Skeletal muscle tissue (tissue), 4 donors: Measurements from ENCODE around the gene SOX18. TPM values are rescaled to one million over a fixed set of nuclear protein-coding genes. Genes with fewer than 3 reads are reported as not detected.

Source experiments
- H3K27ac ChIP-seq: one replicate; pipeline ENCODE4 v1.7.0; 2013; ENCODE audit warnings: mild to moderate bottlenecking, low read depth, low read length, inconsistent platforms
- H3K27me3 ChIP-seq, 3 donors: one replicate each; pipeline ENCODE4 v1.7.0; 2013; ENCODE audit warnings: low read length in 3 of 3; ENCODE audit not compliant: control insufficient read depth in 3 of 3, insufficient read depth in 3 of 3
- H3K36me3 ChIP-seq, 3 donors: one replicate each; pipeline ENCODE4 v1.7.0; 2013; ENCODE audit warnings: low read length in 3 of 3; ENCODE audit not compliant: control insufficient read depth in 3 of 3, insufficient read depth in 3 of 3
- H3K4me1 ChIP-seq, 3 donors: one replicate each; pipeline ENCODE4 v1.7.0; 2013; ENCODE audit warnings: low read length in 3 of 3, mild to moderate bottlenecking in 3 of 3; ENCODE audit not compliant: control insufficient read depth in 3 of 3, insufficient read depth in 3 of 3
- H3K4me3 ChIP-seq, 3 donors: one replicate each; pipeline ENCODE4 v1.7.0; 2013; ENCODE audit warnings: low read length in 3 of 3
- H3K9ac ChIP-seq, 3 donors: one replicate each; pipeline ENCODE4 v1.7.0; 2013; ENCODE audit warnings: low read length in 3 of 3, mild to moderate bottlenecking in 3 of 3, moderate library complexity in 2 of 3, low read depth in 1 of 3
- H3K9me3 ChIP-seq, 3 donors: one replicate each; pipeline ENCODE4 v1.7.0; 2013; ENCODE audit warnings: low read length in 3 of 3; ENCODE audit not compliant: control insufficient read depth in 3 of 3
- total RNA-seq: library from RNA; depleted of rRNA; stranded (reverse); fragments of >200 nt; gene quantifications from one replicate; pipeline ENCODE4 v1.2.3, GENCODE V29; 2014
- donor health status: Osteomylitis.

The SOX18 gene
- total RNA-seq, 1 donor from 2014 or later, result 3.7 TPM

- Histone ChIP-seq H3K27me3 (peaks cover 64 to 80% (median 76%) of the 10 kb centered on the region in 3 donors), H3K4me1 (peaks cover 0 to 14% (median 7%) of the 10 kb centered on the region in 3 donors), H3K9ac (peak overlapping the region in 1 of 3 donors; percentile 50), H3K27ac (no peak overlapping the region), H3K4me3 (peak overlapping the region in 1 of 3 donors; percentile 43), H3K36me3 (peaks cover 0 to 2% (median 0%) of the 10 kb centered on the region in 3 donors), H3K9me3 (no peaks in the 10 kb centered on the region)
These were observed 916 bp downstream of the SOX18 start for GRCh38 chr20:64048402-64049044.

- peaks cover 0 to 10% (median 5%) of the 10 kb centered on the region in 3 donors for H3K4me1 ChIP-seq
- H3K36me3 ChIP-seq, result peaks cover 0 to 2% (median 0%) of the 10 kb centered on the region in 3 donors
- H3K27me3 ChIP-seq, result peaks cover 64 to 77% (median 75%) of the 10 kb centered on the region in 3 donors
- no peaks in the 10 kb centered on the region for H3K9me3 ChIP-seq
- H3K27ac ChIP-seq, result no peak overlapping the region
- peak overlapping the region; percentile 43 to 58 (median 52) for H3K4me3 ChIP-seq
- H3K9ac ChIP-seq, result peak overlapping the region in 1 of 3 donors; percentile 57
These were observed 1.5 kb downstream of the SOX18 start for GRCh38 chr20:64047968-64048401.

DNA sequence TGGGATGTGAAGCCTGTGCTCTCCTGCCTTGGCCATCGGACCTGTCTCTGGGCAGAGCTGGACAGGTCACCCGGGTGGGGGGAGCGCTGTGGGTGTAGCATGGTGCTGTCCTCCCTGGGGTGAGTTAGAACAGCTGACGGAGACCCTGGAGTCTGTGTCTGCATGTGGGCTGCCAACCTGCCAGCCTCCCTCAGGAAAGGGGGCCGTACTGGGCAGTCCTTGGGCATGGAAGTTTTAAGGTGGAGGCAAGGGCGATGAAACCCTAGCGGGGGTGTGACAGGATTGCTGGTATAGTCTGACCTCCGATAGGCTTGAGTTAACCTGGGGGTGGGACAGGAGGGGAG is 2.4 kb downstream of the SOX18 start:
- peaks cover 64 to 74% (median 71%) of the 10 kb centered on the region in 3 donors for H3K27me3 ChIP-seq
- H3K4me3 ChIP-seq, result peak overlapping the region; percentile 43 to 58 (median 52)
- peaks cover 0 to 12% (median 2%) of the 10 kb centered on the region in 3 donors for H3K4me1 ChIP-seq
- H3K9ac ChIP-seq, result peak overlapping the region in 1 of 3 donors; percentile 50
- no peaks in the 10 kb centered on the region for H3K9me3 ChIP-seq
- no peak overlapping the region for H3K27ac ChIP-seq
- H3K36me3 ChIP-seq, result peaks cover 0 to 2% (median 0%) of the 10 kb centered on the region in 3 donors

DNA sequence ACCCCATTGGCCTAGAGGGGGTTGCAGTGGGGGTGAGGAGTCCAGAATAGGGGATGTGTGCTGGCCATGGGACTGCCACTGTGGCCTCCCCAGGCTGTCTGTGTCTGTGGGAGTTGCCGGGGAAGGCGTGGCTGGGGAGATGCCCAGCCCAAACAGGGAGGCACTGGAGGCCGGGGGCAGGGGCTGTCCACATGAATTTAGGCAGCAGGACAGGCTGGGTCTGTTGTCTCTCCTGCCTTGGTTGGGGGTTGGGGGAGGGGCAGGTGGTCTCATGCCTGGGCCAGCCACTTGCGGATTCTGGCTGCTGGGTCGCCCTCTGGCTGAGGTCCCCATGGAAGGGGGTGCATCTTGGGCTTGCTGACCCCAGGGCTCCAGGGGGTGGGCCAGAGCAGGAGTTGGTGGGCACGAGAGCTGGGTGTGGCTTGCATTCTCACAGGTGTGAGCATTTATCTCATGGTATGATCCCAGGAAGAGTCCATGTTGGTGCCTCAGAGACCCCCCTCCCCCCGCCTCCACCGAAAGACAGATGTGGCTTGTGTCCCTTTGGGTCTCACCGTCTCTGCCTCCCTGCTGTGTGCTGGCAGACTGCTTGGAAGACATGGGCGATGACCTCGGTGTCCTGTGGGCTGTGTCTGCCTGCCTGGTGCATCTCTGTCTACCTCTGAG is 4.0 kb downstream of the SOX18 start:
- Histone ChIP-seq H3K36me3 (peaks cover 0 to 2% (median 0%) of the 10 kb centered on the region in 3 donors), H3K4me1 (peaks cover 6 to 25% (median 12%) of the 10 kb centered on the region in 3 donors), H3K9me3 (no peaks in the 10 kb centered on the region), H3K27me3 (peaks cover 63 to 73% (median 70%) of the 10 kb centered on the region in 3 donors), H3K4me3 (peak overlapping the region in 1 of 3 donors; percentile 45), H3K9ac (peak overlapping the region in 2 of 3 donors; percentile 16 to 22), H3K27ac (no peak overlapping the region)

DNA sequence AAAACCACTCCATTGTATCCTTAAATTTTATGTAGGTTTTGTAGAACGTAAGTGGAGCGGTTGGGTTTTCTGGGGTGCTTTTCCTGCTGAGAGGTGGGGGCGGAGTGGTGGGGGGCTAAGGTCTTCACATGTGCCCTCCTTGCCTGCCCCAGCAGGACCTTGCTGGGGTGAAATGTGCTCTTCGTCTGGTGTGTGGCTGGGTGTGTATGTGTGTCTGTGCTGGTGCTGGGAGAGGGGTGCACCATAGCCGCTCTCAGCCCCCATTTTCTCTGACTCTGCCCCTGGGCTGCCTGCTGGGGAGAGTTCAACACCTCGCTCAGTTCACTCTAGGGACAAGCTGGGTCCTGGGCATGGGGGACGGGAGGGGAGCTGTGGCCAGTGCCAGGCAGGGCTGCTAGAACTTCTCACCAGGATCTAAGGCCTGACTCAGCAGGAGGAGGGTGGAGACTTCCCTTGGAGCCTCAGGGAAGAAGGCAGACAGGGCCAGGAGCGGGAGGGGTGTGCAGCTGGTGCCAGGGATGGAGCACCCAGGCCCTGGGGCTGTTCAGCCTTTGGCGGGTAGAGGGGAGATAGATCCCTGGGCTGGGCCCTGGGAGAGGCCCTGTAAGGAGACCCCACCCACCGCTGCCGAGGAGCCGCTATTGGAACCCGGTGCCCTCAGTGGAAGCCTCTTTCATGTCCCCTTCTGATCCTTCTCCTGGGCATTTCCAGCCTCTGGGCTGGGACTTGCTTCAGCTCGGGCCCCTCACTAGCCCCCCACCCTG is 4.8 kb downstream of the SOX18 start:
- H3K27ac ChIP-seq, result no peak overlapping the region
- H3K9ac ChIP-seq, result peak overlapping the region in 1 of 3 donors; percentile 16
- H3K9me3 ChIP-seq, result no peaks in the 10 kb centered on the region
- peaks cover 0 to 2% (median 0%) of the 10 kb centered on the region in 3 donors for H3K36me3 ChIP-seq
- peaks cover 6 to 28% (median 20%) of the 10 kb centered on the region in 3 donors for H3K4me1 ChIP-seq
- no peak overlapping the region for H3K4me3 ChIP-seq
- H3K27me3 ChIP-seq, result peaks cover 64 to 73% (median 70%) of the 10 kb centered on the region in 3 donors

- H3K4me1 ChIP-seq, result peaks cover 6 to 37% (median 26%) of the 10 kb centered on the region in 3 donors
- H3K36me3 ChIP-seq, result peaks cover 0 to 2% (median 0%) of the 10 kb centered on the region in 3 donors
These were observed 5.7 kb downstream of the SOX18 start for GRCh38 chr20:64043768-64044167.

GRCh38 chr20:64042054-64042781 is 7.2 kb downstream of the SOX18 start:
- Histone ChIP-seq H3K9me3 (no peaks in the 10 kb centered on the region), H3K36me3 (peaks cover 0 to 2% (median 0%) of the 10 kb centered on the region in 3 donors), H3K27ac (no peak overlapping the region), H3K9ac (peak overlapping the region in 1 of 3 donors; percentile 54), H3K4me3 (peak overlapping the region in 1 of 3 donors; percentile 22), H3K4me1 (peaks cover 6 to 35% (median 33%) of the 10 kb centered on the region in 3 donors), H3K27me3 (peaks cover 73 to 84% (median 79%) of the 10 kb centered on the region in 3 donors)

More at GRCh38 chr20:64043768-64044167, 5.7 kb downstream of the SOX18 start:
- H3K9me3 ChIP-seq, result no peaks in the 10 kb centered on the region
- H3K27me3 ChIP-seq, result peaks cover 71 to 80% (median 75%) of the 10 kb centered on the region in 3 donors
- H3K4me3 ChIP-seq, result no peak overlapping the region
- no peak overlapping the region for H3K9ac ChIP-seq
- H3K27ac ChIP-seq, result no peak overlapping the region

DNA sequence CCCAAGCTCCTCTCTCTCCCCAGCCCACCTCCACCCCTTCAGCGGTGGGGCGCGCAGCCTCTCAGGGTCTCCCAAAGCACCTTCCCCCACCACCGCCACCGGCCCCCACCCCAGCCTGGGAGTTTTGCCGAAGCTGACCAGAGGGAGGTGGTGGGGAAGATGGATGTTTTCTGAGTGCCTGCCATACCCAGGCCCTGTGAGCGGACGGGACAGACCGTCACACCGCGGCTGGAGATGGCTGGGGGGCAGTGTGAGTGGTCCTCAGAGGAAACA is 7.7 kb downstream of the SOX18 start:
- no peak overlapping the region for H3K4me3 ChIP-seq
- no peaks in the 10 kb centered on the region for H3K36me3 ChIP-seq
- H3K27me3 ChIP-seq, result peaks cover 73 to 85% (median 79%) of the 10 kb centered on the region in 3 donors
- peak overlapping the region in 1 of 3 donors; percentile 54 for H3K9ac ChIP-seq
- no peak overlapping the region for H3K27ac ChIP-seq
- peaks cover 6 to 35% (median 33%) of the 10 kb centered on the region in 3 donors for H3K4me1 ChIP-seq
- no peaks in the 10 kb centered on the region for H3K9me3 ChIP-seq

DNA sequence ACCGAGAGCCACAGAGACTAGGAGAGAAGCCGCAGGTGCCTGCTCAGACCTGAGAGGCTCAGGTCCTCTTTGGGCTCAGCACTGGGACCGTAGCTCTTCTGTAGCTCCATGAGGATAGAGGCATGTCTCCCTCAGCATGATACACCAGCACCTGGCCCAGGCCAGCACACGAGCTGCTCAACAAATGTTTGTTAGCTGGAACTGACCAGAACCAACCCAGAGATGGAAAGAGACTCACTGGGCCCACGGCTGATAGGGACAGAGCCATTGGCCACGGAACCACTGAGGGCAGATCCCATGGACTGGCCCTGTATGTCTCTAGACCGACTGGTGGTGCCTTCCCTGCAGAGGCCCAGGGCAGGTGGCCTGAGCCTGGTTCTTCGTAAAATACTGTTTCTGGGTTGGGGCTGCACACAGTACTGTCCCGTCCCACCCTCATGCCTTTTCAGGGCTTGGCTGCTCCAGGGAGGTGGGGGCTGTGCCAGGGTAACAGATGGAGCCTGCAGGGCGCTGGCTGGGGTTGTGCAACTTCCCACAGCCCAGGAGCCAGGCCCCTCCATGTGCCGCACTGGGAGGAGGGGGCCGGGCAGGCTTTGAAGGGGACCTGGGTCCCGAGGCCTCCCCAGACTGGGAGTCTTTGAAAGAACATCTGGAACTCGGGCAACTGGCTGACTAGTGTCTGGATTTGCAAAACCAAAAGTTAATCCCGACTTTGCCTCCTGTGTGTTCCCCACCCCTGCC is 8.2 kb downstream of the SOX18 start:
- Histone ChIP-seq H3K27me3 (peaks cover 75 to 85% (median 79%) of the 10 kb centered on the region in 3 donors), H3K9ac (no peak overlapping the region), H3K4me3 (peak overlapping the region in 1 of 3 donors; percentile 22), H3K27ac (no peak overlapping the region), H3K9me3 (no peaks in the 10 kb centered on the region), H3K36me3 (no peaks in the 10 kb centered on the region), H3K4me1 (peaks cover 6 to 35% (median 33%) of the 10 kb centered on the region in 3 donors)
